ENCODE results near the gene TBC1D3B.
"Not testable (repeated sequence)": the region's sequence is repeated elsewhere in the genome, so short reads cannot be mapped to it uniquely, and the experiment has no call there.

The TBC1D3B gene

DNA sequence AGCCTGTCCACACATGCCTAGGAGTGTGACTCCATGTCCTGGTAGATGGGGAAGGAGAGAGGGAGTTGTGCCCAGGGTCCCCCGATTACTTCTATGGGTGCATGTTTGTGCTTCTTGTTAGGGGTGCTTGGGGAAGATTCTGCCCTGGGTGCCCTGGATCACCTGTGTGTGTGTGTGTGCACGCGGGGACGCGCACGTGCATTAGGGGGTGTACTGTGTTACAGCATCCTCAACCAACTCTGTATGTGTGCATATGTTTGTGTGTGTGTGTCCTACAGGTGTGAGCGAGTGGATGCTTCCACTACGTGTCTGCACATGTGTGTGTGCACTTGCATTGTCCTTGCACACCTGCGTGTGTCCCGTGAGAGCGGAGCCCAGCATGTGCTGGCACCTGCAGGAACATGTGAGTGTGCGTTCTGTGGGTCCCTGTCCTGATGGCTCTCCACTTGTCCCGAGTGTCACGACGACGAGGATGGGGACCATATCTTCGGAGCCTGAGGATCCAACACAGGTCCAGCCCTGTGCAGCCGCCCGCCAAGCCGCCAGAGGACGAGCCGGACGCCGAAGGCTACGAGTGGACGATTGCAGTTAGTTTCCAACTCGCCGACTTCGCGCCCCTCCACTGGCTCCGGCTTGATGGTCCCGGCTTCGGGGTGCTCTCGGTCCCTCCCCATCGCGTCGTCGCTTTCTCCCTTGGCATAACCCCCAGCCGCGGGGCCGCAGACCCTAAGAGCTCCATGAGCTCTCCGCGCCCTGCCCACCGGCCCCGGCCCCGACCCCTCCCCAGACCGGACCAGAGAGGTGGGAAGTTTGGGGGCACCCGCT is 6.0 kb upstream of the TBC1D3B start:
- no peak for DNase-seq (ENCODE audit: low read depth in 4 of 4, low spot score in 1 of 4)

DNA sequence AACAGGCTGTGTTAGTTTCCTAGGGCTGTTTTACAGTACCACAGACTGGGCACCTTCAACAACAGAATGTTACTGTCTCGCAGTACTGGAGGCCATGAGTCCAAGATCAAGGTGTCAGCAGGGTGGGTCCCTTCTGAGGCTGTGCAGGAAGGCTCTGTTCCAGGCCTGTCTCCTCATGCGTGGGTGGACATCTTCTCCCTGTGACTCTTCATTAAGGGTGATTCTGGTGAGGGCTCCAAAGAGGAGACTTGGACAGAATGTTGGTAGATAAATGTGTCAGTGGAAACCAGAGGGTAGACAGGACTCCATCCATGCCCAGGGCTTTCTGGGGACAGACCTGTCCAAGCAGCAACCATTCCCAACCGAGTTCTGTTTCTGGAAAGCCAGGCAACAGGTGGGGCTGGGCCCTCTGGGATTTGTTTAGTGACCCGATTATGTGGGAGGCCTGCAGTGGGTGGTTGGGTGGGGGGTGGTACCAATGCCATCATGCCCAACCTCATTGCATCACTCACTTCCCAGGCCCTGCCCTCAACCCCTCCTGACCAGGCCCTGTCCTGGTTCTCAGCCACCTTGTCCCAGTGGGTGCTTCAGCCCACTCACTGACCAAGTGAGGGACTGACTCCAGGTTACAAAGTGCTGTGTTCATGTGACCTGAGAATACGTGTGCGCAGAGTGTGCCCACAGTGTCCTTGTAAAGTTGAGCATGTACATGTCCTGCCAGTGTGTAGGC is 5.2 kb upstream of the TBC1D3B start:
- not testable (repeated sequence) for DNase-seq (ENCODE audit: low read depth in 4 of 4, low spot score in 1 of 4)

DNA sequence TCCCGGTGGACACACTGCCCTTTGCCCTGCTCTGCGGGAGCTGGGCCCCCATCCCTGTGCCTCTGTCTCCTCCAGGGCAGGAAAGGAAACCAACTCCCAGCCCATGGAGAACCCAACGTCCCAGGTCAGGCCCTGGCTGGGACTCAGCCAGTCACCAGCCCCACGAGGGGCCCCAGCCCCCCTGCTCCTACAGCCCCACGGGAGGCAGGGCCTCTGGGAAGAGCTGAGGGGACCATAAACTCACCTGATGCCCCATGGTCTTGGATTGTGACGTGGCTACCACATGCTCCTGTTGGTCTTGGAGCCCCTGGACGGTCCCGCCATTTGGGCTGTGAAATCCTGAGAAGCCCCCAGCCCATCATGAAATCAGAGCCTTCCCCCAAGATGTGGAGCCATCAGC is 7.6 kb downstream of the TBC1D3B start:
- not testable (repeated sequence) for DNase-seq (ENCODE audit: low read depth in 4 of 4, low spot score in 1 of 4)

DNA sequence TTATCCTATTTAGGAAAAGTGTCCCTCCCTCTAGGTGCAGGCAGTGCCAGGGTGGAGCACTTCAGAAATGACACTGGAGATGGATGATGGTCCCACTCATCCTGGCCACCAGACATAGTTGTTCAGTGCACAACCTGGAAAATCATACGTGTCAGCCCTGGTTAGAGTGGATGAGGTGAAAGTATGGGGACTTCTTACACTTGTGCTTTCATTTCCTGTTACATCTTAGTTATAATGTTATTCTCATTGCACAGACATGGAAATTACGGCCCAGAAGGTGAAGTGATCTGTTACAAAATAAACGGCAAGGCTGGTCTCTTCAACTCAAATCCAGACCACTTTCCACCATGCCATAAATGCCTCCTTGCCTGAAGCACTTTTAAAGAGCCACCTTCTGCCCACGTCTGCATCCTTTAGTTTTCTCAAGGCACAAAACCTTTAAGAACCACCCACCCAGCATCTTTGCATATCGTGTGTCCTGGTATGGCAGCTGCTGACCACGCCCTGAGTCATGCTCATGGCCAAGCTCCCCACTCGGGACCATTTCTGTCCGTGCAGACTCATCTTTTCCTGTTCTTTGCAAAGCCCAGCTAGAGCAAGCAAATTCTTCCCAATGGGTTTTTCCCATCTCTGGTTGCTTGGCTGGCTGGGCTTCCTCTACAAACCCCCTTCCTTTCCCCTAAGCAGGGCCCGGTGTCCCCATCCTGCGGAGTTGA is 22.4 kb downstream of the TBC1D3B start:
- DNase-seq (ENCODE audit: low read depth in 4 of 4, low spot score in 1 of 4) = no peak

DNA sequence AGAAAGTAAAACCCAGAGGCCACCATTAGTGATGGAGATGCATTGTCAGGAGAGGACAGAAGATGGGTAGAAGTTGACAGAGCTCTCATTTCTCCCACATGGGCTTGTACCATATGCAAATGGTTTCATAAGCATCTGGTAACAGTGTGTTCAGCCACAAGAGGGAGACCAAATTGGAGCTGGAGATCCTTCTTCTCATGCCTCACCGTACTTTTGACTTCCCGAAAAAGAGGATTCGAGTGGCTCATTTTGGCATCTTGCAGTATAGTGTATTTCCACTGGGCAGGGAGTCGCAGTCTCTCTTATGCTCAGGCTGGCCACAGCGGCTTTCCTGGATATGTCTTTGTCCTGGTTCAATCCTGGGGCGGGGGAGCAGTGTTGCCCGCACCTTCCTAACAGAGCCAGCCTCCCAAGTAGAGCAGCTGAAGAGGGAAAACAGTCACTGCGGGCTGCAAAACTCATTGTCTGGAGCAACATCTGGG is 23.8 kb downstream of the TBC1D3B start:
- no peak for DNase-seq (ENCODE audit: low read depth in 4 of 4, low spot score in 1 of 4)

DNA sequence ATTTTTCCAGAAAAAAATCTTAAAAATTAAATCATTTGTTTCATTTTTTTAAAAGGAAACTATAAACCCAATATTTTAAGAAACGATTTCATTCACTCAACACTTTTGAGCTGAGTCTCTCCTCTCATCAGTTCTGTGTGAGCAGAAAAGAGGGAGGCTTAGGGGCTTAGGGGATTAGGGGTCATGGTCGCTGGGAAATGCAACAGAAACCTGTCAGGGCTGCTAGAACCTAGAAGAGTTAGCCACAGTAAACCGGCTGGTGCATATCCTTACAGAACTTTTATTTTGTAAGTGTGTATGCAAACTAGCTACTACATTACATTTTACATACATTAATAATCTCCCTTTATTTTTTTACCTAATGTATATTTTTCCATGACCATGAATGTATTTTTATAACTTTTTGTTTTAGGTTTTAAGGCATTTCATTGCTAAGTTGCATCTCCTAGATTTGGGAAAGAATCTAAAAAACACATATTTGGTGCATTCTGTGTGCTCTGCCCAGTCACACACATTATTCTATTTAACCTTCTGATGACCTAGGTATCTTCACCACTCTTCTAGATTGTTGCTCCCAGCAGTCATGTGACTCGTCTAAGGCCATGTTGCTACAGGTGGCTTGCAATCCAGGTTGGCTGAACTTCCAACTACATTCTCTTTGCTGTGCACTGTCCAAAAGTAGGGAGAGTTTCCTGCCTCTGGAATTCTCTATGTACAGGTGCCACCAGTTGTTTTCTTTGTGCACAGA is 24.4 kb downstream of the TBC1D3B start:
- no peak for DNase-seq (ENCODE audit: low read depth in 4 of 4, low spot score in 1 of 4)

DNA sequence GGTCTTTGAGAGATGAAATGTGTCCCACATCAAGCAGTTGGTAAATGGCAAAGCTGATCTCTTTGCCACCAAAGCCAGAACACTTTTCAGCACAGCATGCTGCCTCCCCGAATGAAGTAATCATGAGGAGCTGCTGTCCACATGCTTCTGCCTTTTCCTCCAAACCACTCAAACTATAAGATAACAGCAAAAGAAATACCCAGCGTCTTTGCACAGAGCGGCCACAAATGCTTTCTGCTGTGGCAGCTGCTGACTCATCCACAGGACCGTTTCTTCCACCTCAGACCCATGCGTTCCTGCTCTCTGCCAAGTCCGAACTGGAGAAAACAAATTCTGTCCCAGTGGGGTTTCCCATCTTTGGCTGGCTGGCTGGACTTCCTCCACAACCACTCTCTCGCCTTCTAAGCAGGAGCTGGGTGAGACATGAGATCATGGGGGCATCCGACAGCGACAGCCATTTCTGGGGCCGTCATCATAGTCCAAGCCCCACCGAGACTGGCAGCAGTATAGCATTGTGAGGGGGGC is 27.1 kb downstream of the TBC1D3B start:
- no peak for DNase-seq (ENCODE audit: low read depth in 4 of 4, low spot score in 1 of 4)

DNA sequence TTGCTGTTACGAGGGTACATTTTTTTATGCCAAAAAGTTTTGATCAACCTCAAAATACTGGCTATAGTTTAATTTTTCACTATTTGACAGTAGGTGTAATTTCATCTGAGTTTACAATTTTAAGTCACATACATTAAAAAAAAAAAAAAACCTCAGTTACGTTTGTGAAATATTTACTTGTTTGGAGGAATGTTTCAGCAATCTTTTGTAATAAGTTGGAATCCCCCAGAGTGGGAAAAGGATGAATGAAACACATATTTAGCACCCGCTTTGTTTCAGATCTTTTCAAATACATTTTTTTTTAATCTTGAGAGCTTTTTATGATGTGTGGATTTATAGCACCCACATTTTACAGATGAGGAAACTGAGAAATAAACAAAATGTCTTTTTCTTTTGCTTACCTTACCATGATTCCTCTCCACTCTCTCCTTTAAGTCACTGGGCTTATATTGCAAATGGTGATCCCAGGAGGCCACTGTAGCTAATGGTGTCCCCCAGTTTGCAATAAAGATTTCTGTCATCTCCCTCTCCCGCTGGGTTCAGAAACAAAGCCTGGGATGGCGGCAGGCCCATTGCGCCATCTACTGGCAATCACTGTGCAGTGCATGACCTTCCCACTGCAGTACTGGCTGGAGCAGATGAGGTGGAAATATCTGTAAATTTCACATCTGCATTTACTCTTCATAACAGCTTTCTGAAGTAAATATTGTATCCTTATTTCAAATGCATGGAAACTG is 27.7 kb downstream of the TBC1D3B start:
- DNase-seq (ENCODE audit: low read depth in 4 of 4, low spot score in 1 of 4) = peak; percentile 34 to 50 (median 40)

DNA sequence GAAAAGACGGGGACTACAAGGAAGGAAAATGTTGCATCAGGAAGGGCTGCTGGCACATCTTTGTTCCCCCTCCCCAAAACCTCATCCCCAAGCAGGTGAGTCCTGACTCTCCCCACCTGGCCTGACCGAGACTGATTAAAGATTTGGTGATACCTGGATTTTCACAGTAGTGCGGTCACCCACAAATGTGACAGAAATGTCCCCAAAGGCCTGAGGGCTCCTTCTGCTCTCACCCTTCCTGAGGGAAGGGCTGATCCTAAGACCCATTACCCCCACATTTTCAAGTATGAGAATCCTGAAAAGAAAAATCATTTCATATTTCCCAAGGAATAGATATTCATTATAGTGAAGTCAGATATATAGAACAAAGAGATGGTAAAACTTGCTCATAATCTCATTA is 28.8 kb downstream of the TBC1D3B start:
- no peak for DNase-seq (ENCODE audit: low read depth in 4 of 4, low spot score in 1 of 4)

DNA sequence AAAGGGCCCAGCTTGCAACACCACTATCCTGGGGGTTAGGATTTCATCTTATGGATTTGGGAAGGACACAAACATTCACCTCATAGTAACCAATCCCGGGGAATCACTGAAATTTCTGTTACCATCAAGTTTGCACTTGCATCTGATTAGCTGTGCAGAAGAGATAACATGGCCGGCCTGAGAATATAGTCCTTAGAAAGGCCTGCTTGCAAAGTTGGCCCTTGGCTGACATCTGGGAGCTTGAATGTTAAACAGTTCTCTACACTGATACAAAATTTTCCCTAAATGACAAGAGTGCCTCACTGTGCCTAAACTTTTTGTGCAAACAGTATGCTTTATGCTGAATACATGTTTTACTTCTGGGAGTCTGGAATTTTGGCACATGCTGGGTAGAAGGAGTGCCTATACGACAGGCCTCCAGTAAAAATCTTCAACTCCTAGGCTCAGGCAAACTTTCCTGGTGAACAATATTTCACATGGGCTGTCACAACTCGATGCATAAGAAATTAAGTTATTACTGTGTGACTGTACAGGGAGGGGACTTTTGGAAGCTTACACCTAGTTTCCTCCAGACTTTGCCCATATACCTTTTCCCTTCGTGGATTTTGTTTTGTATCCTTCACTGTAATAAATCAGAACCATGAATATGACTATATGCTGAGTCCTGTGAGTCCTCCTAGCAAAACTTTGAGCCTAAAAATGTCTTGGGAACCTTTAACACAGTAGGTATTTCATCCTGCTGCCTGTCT is 31.3 kb downstream of the TBC1D3B start:
- no peak for DNase-seq (ENCODE audit: low read depth in 4 of 4, low spot score in 1 of 4)

DNA sequence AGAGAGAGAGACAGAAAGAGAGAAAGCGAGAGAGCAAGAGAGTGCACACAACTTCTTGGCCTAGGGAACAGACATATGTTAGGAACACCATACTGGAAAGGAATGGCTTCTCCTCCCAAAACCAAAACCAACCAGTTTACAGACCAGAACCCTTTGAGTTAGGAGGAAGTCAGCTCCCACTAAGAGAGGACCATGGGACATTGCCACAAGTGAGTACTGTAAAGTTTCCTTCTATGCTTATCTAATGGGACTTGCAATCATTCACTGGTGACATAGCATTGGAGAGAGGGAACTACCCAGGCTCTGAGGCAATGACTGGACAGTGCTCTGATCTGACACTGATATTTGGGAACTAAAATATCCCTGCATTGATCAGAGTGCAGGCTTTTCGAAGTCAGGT is 32.4 kb downstream of the TBC1D3B start:
- no peak for DNase-seq (ENCODE audit: low read depth in 4 of 4, low spot score in 1 of 4)

DNA sequence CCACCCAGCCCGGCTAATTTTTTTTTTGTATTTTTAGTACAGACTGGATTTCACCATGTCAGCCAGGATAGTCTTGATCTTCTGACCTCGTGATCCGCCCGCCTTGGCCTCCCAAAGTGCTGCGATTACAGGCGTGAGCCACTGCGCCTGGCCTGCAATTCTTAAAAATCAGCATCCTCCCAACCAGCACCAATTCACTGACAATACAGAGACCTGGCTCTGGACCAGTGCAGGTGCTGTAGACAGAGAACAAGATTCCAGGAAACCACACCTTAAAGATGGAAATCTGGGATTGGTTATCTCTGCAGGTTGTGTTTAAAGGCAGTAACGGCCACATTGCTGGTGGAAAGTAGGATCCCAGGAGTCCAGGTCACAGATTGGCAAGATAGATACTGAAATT is 33.6 kb downstream of the TBC1D3B start:
- DNase-seq (ENCODE audit: low read depth in 4 of 4, low spot score in 1 of 4) = no peak

DNA sequence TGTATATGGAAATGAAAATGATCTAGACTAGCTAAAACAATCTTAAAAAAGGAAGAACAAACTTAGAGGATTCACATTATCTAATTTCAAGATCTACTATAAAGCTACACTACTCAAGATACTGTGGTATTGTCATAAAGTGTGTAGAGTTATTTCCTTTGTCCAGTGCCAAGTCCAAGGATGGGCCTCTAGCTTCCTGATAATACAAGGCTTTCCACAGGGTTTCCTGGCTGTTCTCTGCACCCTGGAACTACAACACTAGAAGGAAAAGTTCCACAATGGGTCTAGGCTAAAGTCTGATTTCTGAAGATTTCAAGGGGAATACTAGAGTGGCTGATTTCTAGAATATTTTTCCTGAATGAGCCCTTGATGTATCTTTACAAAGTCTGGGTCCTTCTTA is 34.2 kb downstream of the TBC1D3B start:
- no peak for DNase-seq (ENCODE audit: low read depth in 4 of 4, low spot score in 1 of 4)

DNA sequence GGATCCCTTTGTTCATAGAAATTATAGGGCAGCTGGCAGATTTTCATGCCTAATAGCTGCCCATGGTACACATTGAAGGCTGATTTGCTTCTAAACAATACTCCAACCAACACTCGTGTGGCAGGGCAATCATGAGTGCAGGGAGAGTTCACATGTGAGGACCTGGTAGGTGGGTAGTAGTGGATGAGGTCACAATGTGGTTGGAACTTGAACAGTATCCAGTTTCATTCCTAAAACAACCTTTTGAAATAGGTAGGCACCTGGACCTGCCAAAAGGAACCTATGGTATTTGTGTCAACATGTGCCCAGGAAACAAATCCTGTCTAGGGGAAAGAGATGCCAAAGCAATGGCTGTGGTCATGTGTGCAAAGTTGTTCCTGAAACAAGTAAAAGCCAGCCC is 40.0 kb downstream of the TBC1D3B start:
- no peak for DNase-seq (ENCODE audit: low read depth in 4 of 4, low spot score in 1 of 4)

DNA sequence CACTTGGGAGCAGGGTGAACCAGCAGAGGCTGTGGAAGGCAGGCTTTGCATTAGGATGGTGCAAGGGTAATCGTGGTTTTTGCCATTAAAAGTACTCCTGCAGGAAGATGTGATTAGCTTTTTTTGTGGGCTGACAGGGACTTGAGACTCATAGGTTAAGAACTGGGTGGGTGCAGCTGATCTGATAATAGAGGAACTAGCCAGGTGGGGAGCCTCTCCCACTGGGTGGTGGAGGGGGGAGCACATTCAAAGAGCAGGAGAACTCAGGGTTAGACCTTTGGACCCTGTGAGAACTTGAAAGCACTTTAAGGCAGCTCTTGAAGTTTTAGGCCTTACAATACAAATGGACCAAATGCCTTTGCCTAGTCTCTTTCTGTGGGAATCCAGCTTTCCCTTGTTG is 40.4 kb downstream of the TBC1D3B start:
- no peak for DNase-seq (ENCODE audit: low read depth in 4 of 4, low spot score in 1 of 4)

DNA sequence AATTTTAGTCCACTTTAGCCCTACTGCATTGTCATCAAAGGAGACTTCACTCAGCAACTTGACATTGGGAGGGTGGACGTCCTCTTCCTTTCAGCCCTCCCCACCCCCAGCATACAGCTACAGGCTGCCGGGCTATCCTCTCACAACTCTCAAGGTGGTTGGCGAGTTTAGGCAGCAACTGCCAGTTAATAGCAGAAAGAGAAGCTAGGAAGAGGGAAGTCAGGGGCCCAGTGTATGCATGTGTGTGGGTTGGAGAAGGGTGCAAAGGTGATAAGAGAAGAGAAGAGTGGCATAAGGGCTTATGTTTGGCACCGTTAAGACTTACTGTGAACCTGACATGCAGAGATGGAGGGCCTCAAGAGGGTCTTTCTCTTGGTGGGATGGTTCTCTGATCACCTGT is 41.0 kb downstream of the TBC1D3B start:
- no peak for DNase-seq (ENCODE audit: low read depth in 4 of 4, low spot score in 1 of 4)

DNA sequence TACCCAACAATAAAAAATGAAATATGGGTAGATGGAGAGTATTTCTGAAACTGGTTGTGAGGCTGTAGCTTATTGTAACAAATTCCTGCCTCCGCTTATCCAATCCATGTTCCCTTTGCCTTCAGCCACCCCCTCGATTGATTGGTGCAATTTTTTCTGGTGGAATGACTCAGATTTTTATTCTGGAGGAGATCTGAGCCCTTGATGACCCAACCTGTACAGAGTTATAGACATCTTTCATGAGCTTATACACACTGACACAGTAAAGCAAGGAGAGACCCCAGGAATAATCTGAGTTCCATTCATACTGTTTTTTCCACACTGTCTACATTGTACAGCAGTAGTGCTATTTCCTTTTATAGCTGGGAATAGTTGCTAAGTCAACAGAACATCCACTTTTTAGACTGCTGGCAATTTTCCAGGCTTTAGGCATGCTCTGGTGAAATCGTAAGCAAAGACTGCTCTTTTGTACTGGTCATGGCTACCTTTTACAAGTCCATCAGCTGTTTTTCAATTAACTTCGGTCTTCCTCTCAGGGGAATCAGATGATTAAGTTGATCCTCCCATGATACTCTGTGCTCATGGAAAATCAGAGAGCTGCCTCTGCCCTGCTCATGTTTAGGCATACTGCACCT is 42.7 kb downstream of the TBC1D3B start:
- DNase-seq (ENCODE audit: low read depth in 4 of 4, low spot score in 1 of 4) = no peak

DNA sequence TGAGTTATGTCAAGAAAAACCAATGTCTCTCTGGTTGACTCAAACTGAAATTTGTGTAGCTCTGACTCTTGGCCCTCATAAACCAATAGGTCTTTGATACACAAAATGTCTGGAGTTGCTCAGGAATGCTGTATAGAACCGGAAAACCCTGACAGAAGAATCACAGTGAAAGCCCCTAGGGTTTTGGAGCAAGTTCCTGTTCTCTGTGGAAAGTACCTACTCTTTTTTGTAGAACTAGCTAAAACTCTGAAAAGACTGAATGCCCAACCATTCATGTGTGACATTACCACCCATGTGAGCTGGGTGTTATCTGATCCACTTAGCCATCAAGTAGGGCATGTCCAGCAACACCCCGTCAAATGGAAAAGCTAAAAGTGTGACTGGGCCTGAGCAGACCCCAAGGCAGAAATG is 44.0 kb downstream of the TBC1D3B start:
- no peak for DNase-seq (ENCODE audit: low read depth in 4 of 4, low spot score in 1 of 4)

DNA sequence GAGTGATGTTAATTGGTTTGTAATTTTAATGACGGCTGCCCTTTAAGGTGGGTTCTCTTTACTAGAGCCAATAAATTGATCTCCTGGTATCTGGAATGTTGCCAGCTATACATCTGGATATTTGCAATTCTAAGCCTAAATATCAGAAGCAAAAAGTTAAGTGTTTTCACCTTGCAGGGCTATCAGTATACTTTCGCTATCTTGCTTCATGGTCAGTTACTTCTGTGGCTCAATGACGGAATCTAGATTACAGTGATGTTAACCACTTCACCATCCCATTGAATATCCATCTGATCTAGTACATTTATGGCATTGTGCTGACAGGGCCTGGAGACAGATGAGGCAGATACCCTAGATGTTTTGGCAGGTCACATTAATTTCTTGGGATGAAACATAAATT is 44.5 kb downstream of the TBC1D3B start:
- DNase-seq (ENCODE audit: low read depth in 4 of 4, low spot score in 1 of 4) = no peak

Measured in stimulated activated CD4-positive, alpha-beta T cell treated with anti-CD3 and anti-CD28 coated beads, Interleukin-1b, Interleukin-23, amount 100 ng/mL, for 24 hours (primary cell).